GM18868 (cell line): ENCODE results near the gene ETFA.
A peak's percentile ranks its signal among the peaks of the same experiment; 100 is the strongest.

Experiments used
- ATAC-seq: cut with Tn5 transposase; IDR thresholded peaks from one replicate; pipeline ENCODE4 v1.9.1; 2021; ENCODE audit warnings: mild to moderate bottlenecking, moderate library complexity; ENCODE audit not compliant: unreplicated experiment

The ETFA gene

GRCh38 chr15:76311100-76311953, at the start of gene ETFA:
ETFA (minus strand) TSS chr15:76311469; CDS start chr15:76311388, 81 bp downstream.
- peak; percentile 98 for ATAC-seq

- ATAC-seq, result no peak
These were observed 49.1 kb upstream of the ETFA start for GRCh38 chr15:76360416-76360815.

DNA sequence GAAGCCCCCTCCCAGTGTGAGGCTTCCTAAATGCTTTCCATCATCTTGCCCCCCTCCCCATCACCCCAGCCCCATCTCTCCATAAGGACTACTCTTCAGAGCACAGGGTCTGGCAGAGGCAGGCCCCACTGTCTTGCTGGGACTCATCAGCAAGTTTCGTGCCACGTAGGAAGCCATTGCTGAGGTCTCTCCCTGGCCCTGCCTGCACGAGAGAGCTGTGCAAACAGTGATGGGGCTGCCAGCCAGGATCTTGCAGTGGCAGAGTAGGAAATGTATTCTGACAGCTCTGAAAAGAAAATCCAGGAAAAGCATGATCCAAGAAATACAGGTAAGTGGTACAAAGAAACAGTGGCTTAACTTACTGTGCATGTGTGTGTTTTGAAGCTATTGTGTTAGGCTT, 47.9 kb upstream of the ETFA start:
- no peak for ATAC-seq

- no peak for ATAC-seq
These were observed 47.2 kb upstream of the ETFA start for GRCh38 chr15:76358453-76358852.

DNA sequence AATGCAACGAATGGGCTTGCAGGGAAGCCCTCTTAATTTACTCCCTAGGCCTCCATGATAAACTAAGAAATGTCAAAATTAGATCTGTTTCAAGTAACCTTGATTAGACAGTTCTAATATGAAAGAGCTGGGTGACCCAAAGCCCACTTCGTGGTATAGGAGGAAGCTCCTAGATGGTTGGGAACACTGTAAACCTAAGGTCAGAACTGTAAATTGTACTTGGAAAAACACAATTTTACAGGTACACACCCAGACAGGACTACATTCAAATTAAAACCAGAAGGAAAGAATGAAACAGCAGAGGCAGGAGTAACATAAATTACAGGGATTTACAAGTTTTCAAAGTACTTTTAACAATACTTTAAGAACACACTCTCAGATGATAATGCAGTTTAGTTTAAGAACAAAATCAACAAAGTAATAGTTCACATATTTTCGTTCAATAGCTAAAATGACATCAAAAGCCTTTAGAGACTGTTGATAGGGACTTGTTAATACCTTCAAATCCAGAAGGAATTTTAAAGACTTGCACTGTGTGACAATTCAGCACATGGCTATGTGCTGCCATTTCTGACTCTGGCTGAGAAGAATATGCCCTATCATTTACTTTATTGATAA, 43.7 kb upstream of the ETFA start:
- ATAC-seq, result no peak

DNA sequence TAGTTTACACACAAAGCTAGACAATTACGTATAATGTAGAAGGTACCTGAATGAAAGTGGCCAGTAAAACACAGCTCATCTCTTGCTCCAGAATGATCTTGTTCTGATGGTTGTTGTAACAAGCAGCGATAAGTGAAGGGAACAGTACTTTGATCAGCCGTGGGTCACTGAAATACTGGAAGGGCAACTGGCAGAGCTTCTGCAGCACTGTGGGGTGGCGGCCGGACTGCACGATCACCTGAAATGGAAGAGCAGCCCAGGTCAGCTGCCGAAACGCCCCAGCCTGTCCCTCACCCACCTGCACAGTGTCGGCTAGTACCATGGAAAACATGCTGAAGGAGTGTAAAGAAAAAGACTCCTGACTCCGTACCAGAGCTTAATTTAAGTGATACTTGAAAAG, 42.6 kb upstream of the ETFA start:
- no peak for ATAC-seq

GRCh38 chr15:76353023-76353577, 41.8 kb upstream of the ETFA start:
- ATAC-seq, result no peak

- ATAC-seq, result no peak
These were observed 38.2 kb upstream of the ETFA start for GRCh38 chr15:76349301-76350070.

DNA sequence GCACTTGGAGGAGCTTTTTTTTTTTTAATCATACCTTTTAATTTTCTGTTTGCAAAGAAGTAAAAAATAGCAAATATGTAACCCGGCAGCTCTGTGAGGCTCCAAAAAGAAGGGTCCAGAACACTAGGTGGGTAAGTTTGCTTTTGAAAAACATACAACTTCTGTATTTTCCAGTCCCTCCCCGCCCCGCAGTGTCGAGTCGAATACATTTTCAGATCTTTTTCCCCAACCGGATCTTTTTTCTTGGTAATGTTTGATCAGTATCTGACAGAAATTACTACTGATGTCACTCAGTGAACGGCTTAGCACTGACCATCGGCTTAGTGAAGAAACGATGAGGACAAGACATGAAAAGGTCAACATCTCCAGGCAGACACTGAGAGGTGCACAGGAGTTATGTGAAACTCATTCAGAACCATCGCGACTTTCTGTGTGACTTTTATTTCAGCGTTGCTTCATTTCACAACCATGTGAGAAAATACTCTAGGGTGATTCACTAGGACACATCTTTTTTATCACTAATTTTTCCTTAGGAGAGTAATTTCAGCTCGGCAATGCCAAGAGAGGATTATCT, 36.3 kb upstream of the ETFA start:
- no peak for ATAC-seq

GRCh38 chr15:76346669-76347481, 35.6 kb upstream of the ETFA start:
- peak; percentile 29 for ATAC-seq

DNA sequence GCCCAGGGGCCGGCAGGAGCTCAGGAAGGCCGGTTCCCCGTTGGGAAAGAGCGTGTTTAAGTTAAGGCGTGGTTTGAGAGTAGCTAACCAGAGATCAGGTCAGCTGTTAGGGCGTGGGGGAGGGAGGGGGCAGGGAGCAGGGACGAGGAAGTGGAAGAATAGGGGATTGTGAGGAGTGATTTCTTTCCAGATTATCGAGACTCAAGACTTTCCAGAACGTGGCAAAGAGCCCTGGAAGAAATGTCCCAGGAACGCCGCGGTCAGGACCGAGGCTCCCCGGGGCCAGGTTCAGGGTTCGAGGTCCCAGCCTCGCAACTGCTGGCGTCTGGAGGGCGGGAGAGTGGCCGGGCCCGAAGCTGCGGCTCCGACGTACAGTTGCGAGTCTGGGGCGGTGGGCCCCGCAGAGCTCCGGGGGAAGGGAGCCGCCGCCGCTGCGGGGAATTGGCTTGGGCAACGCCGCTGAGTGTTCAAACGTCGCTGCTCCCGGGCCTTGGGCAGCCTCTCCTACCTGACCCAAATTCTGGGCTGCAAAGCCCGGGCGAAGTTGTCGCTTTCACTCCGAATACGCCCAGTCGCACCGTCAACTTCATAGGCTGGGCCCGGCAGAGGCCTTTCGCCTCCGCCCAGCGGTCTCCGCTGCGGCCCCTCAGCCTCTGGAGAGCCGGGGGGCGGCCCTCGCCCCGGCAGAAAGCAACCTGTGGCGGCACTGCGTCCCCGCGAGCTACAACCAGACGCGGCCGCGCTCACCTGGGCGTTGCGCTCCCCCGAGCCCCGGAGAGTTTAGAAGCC, 34.8 kb upstream of the ETFA start:
- peak; percentile 49 for ATAC-seq

- no peak for ATAC-seq
These were observed 34.3 kb upstream of the ETFA start for GRCh38 chr15:76345583-76345879.

GRCh38 chr15:76344893-76345582, 33.8 kb upstream of the ETFA start:
- no peak for ATAC-seq

DNA sequence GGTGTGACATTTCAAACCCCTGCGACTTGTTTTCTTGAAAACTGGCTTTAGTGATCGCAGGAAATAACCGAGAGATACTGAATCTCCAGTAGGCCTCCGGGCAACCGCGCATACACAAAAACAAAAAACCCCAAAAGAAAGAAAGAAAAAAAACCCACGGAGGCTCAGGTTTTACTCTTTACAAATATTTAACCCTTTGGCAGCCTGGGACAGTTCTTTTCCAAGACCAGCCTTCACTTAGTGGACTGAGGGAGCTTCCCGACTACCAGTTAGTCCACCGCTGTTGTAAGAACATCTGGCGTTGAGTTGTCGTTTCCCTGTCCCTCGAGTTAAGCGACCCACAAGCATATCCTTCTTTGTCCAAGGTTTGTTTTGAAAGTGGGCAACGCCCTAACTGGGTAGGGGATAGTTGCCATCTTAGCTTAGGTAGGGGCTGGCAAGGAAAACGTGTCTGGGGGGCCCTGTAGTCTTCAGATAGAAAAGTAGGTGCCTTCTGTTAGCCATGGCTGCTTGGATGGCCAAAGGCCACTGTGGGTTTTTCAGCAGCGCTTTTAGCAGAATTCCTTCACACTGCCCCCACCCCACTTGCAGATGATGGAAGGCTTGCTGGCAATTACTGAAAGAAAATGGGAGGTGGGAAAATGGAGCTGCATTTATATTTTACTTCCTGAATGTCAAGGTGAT, 32.2 kb upstream of the ETFA start:
- no peak for ATAC-seq

DNA sequence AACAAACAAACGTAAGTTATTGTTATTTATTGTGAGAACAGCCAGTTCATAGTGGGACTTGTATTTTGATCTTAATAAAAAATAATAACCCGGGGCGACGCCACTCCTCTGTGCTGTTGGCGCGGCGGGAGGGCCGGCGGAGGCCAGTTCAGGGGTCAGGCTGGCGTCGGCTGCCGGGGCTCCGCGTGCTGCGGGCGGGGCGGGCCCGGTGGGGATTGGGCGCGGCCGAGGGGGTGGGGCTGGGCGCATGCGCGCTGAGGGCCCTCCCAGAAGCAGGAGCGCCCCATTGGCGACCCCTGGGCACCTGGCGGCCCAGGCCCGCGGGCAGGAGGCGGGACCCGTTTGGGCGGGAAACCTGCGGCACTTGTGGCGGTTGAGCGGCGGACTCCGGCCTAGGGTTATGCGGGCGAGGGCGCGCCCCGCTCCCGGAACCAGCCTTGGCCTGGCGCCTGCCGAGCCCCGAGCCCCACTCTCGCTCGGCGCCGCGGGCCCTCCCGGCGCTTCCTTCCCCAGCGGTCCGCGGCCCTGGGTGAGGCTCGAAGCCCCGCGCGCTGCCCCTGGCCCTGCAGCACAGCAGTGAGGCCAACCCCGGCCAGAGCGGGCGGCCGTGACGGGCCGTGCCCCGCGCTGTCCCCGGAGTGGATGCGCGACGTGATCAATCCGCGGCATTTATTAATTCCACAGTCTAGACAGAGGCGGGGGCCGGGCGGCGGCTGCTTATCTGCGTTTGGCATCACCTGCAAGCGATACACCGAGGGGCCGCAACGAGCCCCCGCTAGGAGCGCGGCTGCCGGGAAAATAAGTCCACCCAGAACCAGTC, 31.3 kb upstream of the ETFA start:
- no peak for ATAC-seq

DNA sequence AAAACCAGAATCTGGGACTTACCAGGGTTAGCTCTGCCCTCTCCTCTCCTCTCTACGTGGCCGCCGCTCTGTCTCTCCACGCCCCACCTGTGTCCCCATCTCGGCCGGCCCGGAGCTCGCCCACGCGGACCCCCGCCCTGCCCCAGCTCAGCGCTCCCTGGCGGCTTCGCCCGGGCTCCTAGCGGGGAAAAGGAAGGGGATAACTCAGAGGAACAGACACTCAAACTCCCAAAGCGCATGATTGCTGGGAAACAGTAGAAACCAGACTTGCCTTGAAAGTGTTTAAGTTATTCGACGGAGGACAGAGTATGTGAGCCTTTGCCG, 30.8 kb upstream of the ETFA start:
- ATAC-seq, result no peak

DNA sequence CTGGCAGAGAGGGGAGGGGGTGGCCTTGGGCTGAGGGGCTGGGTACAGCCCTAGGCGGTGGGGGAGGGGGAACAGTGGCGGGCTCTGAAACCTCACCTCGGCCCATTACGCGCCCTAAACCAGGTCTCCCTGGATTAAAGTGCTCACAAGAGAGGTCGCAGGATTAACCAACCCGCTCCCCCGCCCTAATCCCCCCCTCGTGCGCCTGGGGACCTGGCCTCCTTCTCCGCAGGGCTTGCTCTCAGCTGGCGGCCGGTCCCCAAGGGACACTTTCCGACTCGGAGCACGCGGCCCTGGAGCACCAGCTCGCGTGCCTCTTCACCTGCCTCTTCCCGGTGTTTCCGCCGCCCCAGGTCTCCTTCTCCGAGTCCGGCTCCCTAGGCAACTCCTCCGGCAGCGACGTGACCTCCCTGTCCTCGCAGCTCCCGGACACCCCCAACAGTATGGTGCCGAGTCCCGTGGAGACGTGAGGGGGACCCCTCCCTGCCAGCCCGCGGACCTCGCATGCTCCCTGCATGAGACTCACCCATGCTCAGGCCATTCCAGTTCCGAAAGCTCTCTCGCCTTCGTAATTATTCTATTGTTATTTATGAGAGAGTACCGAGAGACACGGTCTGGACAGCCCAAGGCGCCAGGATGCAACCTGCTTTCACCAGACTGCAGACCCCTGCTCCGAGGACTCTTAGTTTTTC, 30.2 kb upstream of the ETFA start:
- no peak for ATAC-seq
